GM21737 (cell line): ENCODE measurements around the gene RNF222.
"Not testable (repeated sequence)": the region's sequence is repeated elsewhere in the genome, so short reads cannot be mapped to it uniquely, and the experiment has no call there.

Experiments used
- ATAC-seq: cut with Tn5 transposase; IDR thresholded peaks from one replicate; pipeline ENCODE4 v1.9.1; 2021; ENCODE audit warnings: mild to moderate bottlenecking, moderate library complexity; ENCODE audit not compliant: unreplicated experiment

RNF222 gene

GRCh38 chr17:8347001-8347400 is 50.6 kb downstream of the RNF222 start:
- ATAC-seq = not testable (repeated sequence)

- no peak for ATAC-seq
Observed at GRCh38 chr17:8345951-8346665, 51.5 kb downstream of the RNF222 start.

GRCh38 chr17:8345052-8345690 is 52.5 kb downstream of the RNF222 start:
- no peak for ATAC-seq

- no peak for ATAC-seq
Observed at GRCh38 chr17:8341456-8341855, 56.2 kb downstream of the RNF222 start.
